Liver (tissue), 10 donors: ENCODE results near the gene NFATC1. TPM values are rescaled to one million over a fixed set of nuclear protein-coding genes. Genes with fewer than 3 reads are reported as not detected.

ENCODE experiments used
- DNase-seq: peaks from one replicate; pipeline ENCODE4 v3.0.0-alpha.2; 2017; ENCODE audit warnings: low spot score
- H3K27ac ChIP-seq, 2 donors: one replicate each; pipeline ENCODE4 v1.7.0; 2013; ENCODE audit warnings: inconsistent platforms in 2 of 2, low read length in 2 of 2, control low read depth in 1 of 2, low read depth in 1 of 2, mild to moderate bottlenecking in 1 of 2
- H3K27me3 ChIP-seq, 4 donors: one replicate each; pipeline versions ENCODE4 v1.6.1 to v1.7.0; 2013; ENCODE audit warnings: low read length in 3 of 4, inconsistent platforms in 1 of 4, mild to moderate bottlenecking in 1 of 4, moderate library complexity in 1 of 4; ENCODE audit not compliant: control insufficient read depth in 4 of 4, insufficient read depth in 4 of 4
- H3K36me3 ChIP-seq, 4 donors: one replicate each; pipeline versions ENCODE4 v1.6.1 to v1.7.0; 2013; ENCODE audit warnings: low read length in 3 of 4, mild to moderate bottlenecking in 3 of 4, low read depth in 1 of 4, moderate library complexity in 1 of 4; ENCODE audit not compliant: control insufficient read depth in 4 of 4, insufficient read depth in 3 of 4
- H3K4me1 ChIP-seq, 4 donors: one replicate each; pipeline versions ENCODE4 v1.6.1 to v1.7.0; 2013; ENCODE audit warnings: low read length in 3 of 4, mild to moderate bottlenecking in 3 of 4, moderate library complexity in 1 of 4; ENCODE audit not compliant: control insufficient read depth in 4 of 4, insufficient read depth in 4 of 4
- H3K4me3 ChIP-seq, 3 donors: one replicate each; pipeline versions ENCODE4 v1.6.1 to v1.7.0; 2013; ENCODE audit warnings: low read length in 3 of 3, control low read depth in 1 of 3, low read depth in 1 of 3, mild to moderate bottlenecking in 1 of 3
- H3K9ac ChIP-seq, 2 donors: one replicate each; pipeline ENCODE4 v1.7.0; 2013; ENCODE audit warnings: low read length in 2 of 2, mild to moderate bottlenecking in 2 of 2, moderate library complexity in 2 of 2, control low read depth in 1 of 2, low read depth in 1 of 2
- H3K9me3 ChIP-seq, 4 donors: one replicate each; pipeline versions ENCODE4 v1.6.1 to v1.7.0; 2013; ENCODE audit warnings: low read length in 3 of 4; ENCODE audit not compliant: control insufficient read depth in 4 of 4
- EGR1 ChIP-seq, 2 donors: IDR thresholded peaks; 2 replicates each; pipeline ENCODE4 v1.6.1; 2016 to 2018; ENCODE audit warnings: antibody characterized with exemption in 2 of 2, low read depth in 2 of 2
- HNF4G ChIP-seq: IDR thresholded peaks from 2 replicates; pipeline ENCODE4 v1.6.1; 2016; ENCODE audit warnings: antibody characterized with exemption
- RXRA ChIP-seq, 2 donors: IDR thresholded peaks; 2 replicates each; pipeline ENCODE4 v1.6.1; 2017 to 2018; ENCODE audit warnings: antibody characterized with exemption in 2 of 2, mild to moderate bottlenecking in 1 of 2
- SP1 ChIP-seq: IDR thresholded peaks from 2 replicates; pipeline ENCODE4 v1.6.1; 2018; ENCODE audit warnings: antibody characterized with exemption, mild to moderate bottlenecking
- WGBS: extraction: QIAGEN DNeasy Blood & Tissue Kit; methylation state at CpG from one replicate; pipeline ENCODE4 v1.1.7; 2013; 5-methylcytosine and 5-hydroxymethylcytosine counted together
- polyA plus RNA-seq, 2 donors: library from polyadenylated mRNA; stranded (reverse) in 1 of 2; unstranded in 1 of 2; fragments of 200-250 nt in 1 of 2; fragments of >200 nt in 1 of 2; fragmentation: Nextera tagmentation in 1 of 2; extraction: Ambion mirVana in 1 of 2; gene quantifications; one replicate each; pipeline versions ENCODE4 v1.2.1 to v1.2.3, GENCODE V29; 2013 to 2015
- small RNA-seq: library from RNA; depleted of rRNA; stranded (forward); fragments of <200 nt; gene quantifications from one replicate; pipeline ENCODE3, GENCODE V24; 2014
- total RNA-seq, 2 donors: library from RNA; depleted of rRNA; stranded (reverse); fragments of >200 nt; gene quantifications; one replicate each; pipeline ENCODE4 v1.2.3, GENCODE V29; 2014
- TF ChIP-seq, protein P1 (sequence below): IDR thresholded peaks from 2 replicates; pipeline ENCODE4 v1.6.1; 2016; ENCODE audit warnings: antibody characterized with exemption
- donor health status: healthy.
- donor health status: healthy.
- donor health status: healthy.
- donor health status: healthy.
- donor health status: healthy.

NFATC1 gene
- total and polyA plus RNA-seq, 4 donors, result 0.57 to 2.2 (median 1.3) TPM

DNA sequence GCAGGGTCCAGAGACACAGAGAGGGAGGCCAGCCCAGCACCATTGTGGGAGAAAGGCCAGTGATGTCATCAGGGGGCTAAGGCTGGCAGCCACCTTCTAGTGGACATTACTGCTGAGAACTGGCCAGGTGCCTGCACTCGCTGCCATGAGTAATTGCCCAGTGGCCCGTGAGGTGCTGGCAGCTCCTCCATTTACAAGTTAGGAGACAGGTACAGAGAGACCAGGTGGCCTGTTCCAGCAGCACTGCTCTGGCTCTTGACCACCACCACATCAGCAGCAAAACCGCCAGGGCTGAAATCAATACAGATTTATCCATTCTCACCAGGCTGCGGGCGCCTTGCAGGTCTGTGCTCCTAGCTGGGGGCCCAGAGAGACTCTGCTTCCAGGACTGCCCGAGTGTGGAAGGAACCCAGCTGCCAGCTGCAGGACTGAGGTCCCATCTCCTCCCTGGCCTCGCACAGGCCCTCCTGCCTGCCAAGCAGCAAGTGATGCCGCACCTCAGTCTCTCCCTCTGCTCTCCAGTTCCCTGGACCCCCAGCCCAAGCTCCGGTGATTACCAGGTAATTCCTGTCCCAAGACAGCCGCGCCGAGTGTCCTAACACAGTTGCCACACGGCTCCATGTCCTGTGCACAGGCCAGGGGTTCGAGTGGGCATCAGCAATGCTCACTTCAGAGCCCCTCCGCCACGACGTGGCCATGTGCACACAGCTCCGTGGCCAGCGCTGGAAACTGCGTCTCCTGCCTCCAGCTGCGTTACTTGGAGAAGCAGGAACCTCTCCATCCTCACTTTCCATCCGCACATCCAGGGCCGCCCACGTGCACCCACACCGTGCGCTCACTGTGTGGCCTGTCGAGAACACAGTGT, 182.9 kb downstream of the NFATC1 start:
- WGBS, result 86% methylated on average over 27 of the region's 27 CpGs
- no peak overlapping the region for H3K4me3 ChIP-seq
- H3K27me3 ChIP-seq, result no peaks in the 10 kb centered on the region
- no peak for TF ChIP-seq SP1
- TF ChIP-seq RXRA (IDR thresholded peaks at IDR 0.05), result no peak
- no peak for TF ChIP-seq HNF4G
- TF ChIP-seq, protein P1, sequence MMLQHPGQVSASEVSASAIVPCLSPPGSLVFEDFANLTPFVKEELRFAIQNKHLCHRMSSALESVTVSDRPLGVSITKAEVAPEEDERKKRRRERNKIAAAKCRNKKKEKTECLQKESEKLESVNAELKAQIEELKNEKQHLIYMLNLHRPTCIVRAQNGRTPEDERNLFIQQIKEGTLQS, result no peak
- TF ChIP-seq EGR1 (IDR thresholded peaks at IDR 0.05; ENCODE audit: low read depth in 2 of 2), result no peak
- no peak overlapping the region for H3K27ac ChIP-seq
- H3K36me3 ChIP-seq, result no peaks in the 10 kb centered on the region
- DNase-seq, result no peak
- H3K9ac ChIP-seq, result no peak overlapping the region
- H3K9me3 ChIP-seq, result peaks cover 2 to 6% (median 5%) of the 10 kb centered on the region in 4 donors
- no peaks in the 10 kb centered on the region for H3K4me1 ChIP-seq

Small RNAs within 50 kb of the gene (small RNA-seq; reads per million reads assigned to genes)
- gene AC018445.2, result not detected
